ENCODE data around the gene STAT3.
"Not testable (repeated sequence)": the region's sequence is repeated elsewhere in the genome, so short reads cannot be mapped to it uniquely, and the experiment has no call there.

Gene STAT3

DNA sequence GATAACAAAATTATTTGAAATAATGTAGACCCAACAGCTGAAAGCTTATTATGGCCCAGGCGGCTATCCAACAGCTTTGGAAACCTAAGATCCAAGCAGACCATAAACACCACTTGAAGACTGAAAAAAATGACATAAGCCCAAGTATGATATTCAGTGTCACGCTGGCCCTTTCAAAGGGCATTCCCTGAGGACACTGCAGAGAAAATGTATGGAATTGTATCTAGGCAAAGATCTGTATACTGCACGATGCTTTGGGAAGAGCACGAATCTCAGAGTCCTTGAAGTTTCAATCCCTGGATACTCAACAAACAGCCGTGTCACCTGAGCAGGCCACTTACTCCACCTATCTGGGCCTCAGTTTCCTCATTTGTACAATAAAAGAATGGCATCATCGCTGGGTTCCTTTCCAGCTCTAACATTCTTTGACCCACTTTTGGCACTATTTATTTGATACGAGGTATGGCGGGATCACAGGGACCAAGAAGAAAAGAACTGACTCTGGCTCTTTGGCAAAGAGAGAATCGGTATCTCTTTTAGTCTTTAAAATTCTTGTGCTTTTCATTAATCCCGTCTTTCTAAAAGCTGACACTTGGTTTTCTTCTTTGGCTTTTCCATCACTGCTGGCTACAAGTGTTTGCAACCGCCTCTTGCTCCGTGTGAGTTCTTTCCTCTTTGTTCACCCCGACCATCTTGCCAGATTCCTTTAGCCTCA lies 113.3 kb downstream of the STAT3 start:
- no peak for DNase-seq

DNA sequence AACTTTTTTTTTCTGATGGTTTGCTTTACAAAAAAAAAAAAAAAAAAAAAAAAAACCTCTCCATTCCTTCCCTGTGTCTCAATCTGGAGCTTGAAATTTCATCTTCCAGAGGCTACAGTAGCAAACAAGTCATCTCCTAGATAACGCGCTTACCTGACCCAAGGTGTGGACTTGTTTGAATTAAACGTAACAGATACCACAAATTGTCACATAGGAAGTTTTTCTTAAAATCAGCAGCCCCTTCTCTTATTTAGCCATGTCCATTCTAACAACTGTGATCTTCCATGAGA lies 114.0 kb downstream of the STAT3 start:
- DNase-seq = no peak

DNA sequence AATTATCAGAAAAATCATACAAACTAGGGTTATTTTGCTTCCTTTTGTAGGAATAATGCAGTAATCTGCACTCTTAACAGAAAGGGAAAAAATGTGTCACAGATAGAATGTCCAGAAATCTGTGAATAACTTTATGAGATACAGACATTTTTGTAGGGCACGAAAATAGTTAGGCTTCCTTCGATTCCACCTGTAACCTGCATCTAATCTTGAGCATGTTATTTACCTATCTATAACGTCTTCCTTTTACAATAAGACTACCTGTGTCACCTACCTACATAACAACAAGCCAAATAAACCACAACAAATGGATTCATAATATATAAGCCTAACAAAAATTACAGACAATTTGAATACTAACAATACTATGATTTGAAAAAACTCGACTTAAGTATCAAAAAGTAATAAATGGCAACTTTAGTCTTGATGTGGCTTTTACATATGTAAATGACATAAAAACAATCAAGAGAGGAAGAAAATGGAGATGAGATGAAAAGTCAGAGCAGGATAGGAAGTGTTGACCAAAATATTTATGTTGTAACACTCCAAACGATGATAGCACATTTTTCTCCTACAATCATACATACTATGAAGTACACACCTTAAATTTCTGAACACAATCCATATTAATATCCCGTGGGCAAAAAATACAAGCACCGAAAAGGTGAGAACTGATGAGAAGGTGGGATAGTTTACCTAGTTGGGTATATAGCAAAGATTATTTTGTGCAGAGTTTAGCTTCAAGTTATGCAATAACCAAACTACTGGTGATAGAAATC lies 114.6 kb downstream of the STAT3 start:
- no peak for DNase-seq

DNA sequence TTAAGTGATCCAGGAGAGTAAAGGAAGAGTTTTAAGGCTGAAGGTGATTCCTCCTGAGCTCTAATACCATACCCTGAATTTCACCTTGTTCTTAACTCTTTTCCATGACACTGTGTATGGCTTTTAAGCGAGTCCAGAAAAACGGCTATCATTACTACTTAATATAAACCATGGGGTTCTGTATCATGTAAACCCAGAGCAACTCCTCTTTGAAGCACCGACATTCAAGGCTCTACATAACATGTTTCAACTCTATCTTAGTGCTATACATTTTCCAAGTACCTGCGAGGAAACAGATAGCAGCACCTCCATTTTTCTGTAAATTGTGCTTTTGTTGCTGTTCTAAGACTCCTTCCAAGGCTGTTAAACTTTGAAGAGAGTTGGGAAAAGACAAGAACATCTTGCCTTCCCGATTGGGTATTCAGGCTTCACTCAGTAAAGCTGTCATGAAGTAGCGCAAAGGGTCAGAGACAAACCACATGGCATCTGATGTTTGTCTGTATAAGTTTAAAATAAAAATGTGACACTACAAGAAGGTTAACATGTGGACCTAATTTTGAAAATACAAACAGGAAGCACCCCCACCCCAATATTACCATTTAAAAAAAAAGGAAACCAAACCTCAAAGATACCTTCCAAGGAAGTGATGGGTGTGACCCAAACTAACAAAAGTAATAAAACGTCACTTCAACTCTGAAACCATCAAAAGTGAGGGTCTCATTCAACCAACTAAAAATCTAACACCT lies 115.9 kb downstream of the STAT3 start:
- DNase-seq = no peak

DNA sequence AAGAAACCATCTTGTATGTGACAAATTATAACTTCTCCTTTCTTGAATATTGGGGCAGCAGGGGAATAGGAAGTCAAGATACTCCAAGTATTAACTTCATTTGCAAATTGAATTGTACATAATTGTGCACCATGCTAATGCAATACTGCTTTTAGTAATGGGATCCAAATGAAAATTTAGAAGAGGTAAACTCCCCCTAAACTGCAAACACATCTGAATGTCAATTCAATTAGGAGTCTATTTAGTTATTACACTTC lies 116.5 kb downstream of the STAT3 start:
- DNase-seq = no peak

DNA sequence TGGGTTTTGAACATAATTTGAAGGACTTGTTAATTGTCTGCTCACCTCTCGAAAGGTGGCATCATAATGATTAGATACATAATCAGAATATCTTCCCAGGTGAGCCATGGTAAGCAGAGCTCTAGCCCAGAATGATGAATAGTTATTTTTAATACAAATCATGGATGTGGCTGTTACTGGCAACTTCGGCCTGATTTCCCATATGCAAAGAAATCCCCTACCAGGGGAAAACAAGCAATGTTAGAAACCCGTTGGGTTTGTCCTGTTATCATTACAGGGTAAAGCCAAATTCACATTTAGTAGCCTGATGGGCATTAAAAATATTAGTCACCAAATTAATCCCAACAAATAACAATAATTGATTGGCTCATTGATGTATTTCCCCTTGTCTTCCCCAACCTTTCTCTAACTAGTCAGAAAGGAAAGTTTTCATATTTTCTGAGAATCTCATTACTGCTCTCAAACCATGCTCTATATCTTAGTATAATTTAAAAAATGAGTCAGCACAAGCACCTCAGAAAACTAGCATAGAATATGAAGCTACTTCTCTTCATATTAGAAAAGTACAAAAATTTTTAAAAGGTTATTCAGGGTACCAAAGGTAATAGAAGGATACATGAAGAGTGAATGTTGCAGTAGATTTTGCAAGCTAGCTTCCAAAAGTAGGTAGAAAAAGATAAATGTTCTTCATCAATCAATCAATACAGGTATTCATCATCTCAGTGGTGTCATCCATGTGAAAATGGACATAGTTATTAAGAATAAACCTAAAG lies 117.0 kb downstream of the STAT3 start:
- no peak for DNase-seq

DNA sequence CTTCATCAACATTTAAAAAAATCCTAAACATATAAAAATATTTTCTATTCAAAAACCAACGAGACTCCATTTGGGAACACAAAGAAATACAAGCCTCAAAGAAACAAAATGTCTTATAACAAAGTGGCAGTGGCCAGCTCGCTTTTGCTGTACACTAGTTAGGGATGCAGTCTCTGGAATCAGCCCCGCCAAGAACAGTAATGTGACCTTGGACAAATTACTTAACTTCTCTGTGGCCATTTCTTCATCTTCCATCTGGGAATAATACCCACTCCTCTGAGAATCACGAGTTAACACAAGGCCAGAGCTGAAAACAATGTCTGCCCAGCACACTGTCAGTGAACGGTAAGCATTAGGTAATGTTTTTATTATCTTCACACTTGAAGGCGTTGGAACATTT lies 117.6 kb downstream of the STAT3 start:
- no peak for DNase-seq

DNA sequence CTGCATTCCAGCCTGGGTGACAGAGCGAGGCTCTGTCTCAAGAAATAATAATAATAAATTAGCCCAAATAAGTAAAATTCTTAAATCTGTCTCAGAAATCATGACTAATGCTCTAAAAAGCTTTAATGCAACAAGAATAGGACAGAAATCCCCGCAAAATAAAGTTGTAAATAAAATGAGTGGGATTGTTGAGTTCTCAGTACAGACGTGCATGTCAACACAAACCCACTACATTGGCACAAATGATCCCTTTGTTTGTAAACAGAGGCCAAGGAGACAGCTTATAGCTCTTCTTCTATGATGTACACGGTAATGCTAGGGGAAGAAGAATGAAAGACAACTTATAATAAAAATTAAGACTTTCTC lies 118.1 kb downstream of the STAT3 start:
- DNase-seq = no peak

DNA sequence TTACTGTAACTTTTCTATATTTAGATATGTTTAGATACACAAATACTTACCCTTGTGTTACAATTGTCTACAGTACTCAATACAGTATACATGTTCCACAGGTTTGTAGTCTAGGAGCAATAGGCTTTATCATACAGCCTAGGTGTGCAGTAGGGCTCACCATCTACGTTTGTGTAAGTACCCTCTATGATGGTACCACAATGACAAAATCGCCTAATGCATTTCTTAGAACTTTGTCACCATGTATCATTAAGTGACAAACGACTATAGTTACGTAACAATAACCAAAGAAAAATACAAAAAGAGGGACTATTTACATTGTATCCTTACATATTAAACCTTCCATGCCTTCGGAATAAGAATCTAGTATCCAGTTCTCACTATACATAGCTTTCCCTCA lies 120.0 kb downstream of the STAT3 start:
- DNase-seq = no peak

DNA sequence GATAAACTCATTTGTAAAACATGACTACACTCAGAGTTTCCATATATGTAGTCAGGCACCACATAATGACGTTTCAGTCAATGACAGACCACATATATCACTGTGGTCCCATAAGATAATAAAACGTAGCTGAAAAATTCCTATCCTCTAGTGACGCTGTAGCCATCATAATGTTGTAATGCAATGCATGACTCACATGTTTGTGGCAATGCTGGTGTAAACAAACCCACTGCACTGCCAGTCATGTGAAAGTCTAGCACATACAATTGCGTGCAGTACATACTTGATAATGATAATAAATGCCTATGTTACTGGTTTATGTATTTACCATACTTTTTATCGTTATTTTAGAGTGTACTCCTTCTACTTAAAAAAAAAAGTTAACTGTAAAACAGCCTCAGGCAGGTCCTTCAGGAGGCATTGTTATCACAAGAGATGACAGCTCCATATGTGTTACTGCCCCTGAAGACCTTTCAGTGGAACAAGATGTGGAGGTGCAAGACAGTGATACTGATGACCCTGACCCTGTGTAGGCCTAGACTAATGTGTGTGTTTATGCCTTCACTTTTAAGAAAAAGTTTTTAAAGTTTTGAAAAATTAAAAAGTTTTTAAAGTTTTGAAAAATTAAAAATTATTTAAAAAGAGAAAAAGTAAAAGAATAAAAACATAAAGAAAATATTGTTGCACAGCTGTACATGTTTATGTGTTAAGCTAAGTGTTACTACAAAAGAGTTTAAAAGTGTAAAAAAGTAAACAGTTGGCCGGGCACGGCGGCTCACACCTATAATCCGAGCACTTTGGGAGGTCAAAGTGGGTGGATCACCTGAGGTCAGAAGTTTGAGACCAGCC lies 121.1 kb downstream of the STAT3 start:
- DNase-seq = peak; percentile 81

DNA sequence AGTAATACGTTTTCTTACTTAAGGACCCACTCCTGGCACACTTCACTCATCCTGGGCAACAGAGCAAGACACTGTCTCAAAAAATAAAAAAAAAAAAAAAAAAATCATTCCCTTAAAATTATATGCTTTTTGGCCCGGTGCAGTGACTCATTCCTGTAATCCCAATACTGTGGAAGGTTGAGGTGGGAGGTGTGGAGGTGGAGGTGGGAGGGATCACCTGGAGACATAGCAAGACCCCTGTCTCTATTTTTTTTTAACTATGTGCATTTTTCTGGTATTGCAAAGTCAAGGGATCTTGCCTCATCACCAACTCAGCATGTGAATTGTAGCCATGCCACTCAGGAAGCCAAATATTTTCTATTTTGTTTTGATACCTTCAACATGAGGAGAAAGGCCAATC lies 121.8 kb downstream of the STAT3 start:
- no peak for DNase-seq

DNA sequence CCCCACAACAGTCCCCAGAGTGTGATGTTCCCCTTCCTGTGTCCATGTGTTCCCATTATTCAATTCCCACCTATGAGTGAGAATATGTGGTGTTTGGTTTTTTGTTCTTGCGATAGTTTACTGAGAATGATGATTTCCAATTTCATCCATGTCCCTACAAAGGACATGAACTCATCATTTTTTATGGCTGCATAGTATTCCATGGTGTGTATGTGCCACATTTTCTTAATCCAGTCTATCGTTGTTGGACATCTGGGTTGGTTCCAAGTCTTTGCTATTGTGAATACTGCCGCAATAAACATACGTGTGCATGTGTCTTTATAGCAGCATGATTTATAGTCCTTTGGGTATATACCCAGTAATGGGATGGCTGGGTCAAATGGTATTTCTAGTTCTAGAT lies 123.9 kb downstream of the STAT3 start:
- not testable (repeated sequence) for DNase-seq
